PC-3 (cell line): ENCODE results near the gene LRRC10.
"Not testable (repeated sequence)": the region's sequence is repeated elsewhere in the genome, so short reads cannot be mapped to it uniquely, and the experiment has no call there.

Experiments used
- CTCF ChIP-seq: fragments of 300-600 bp; sonication (generic); conservative IDR thresholded peaks from 2 replicates; pipeline ENCODE4 v1.5.1; 2017; ENCODE audit warnings: antibody characterized with exemption, low read depth, mild to moderate bottlenecking, low read length
- EZH2 ChIP-seq: fragments of 300-600 bp; sonication (generic); IDR thresholded peaks from one replicate; pipeline ENCODE4 v1.6.1; 2017; ENCODE audit warnings: antibody characterized with exemption, mild to moderate bottlenecking, low read length; ENCODE audit not compliant: unreplicated experiment

GRCh38 chr12:69603556-69603955 is 7.2 kb downstream of the LRRC10 start:
- not testable (repeated sequence) for TF ChIP-seq EZH2, CTCF
